AG09319 (cell line): ENCODE results near the gene CDC42.

Experiments used
- DNase-seq: peaks from one replicate; pipeline ENCODE4 v3.0.0-alpha.2; 2010; ENCODE audit warnings: low read depth; ENCODE audit errors: extremely low read depth
- CTCF ChIP-seq: IDR thresholded peaks from 2 replicates; pipeline ENCODE4 v1.5.1; 2011; ENCODE audit warnings: low read depth, mild to moderate bottlenecking, inconsistent platforms, low read length, moderate library complexity

CDC42 gene

GRCh38 chr1:22053861-22054770, 1.6 kb downstream of the CDC42 start:
- TF ChIP-seq CTCF: no peak
- no peak for DNase-seq

DNA sequence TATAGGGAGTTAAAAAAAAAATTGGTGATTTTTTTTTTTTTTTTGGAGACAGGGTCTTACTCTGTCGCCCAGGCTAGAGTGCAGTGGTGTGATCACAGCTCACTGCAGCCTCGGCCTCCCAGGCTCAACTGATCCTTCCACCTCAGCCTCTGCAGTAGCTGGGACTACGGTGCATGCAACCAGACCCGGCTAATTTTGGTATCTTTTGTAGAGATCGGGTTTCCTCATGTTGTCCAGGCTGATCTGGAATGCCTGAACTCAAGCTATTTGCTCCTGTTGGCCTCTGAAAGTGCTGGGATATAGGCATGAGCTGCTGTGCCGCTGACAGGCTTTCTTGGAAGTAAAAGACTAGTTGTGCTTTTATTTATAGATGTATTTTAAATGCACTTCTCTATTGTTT, 3.0 kb downstream of the CDC42 start:
- no peak for TF ChIP-seq CTCF
- DNase-seq: no peak

DNA sequence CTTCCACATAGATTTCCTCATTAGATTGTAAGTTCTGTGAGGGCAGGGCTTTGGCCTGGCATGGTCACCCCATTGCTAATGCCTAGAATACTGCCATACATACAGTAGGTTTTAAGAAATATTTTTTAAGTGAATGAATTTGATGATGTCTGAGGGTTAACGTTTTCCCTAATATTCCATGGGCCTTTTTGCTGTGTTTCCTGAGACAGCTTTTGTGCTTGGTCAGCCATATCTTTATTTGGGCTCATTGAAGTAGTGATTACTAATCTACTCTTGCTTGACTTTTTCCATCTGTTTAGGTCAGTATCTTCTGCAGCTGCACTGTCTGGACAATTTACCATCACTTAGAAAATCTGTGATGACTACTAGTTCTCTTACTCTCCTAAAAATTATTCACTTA, 3.5 kb downstream of the CDC42 start:
- TF ChIP-seq CTCF: no peak
- DNase-seq: no peak

GRCh38 chr1:22056936-22057335, 4.4 kb downstream of the CDC42 start:
- TF ChIP-seq CTCF: no peak
- DNase-seq: no peak

- DNase-seq: no peak
- TF ChIP-seq CTCF: no peak
Observed at GRCh38 chr1:22057861-22058260, 5.4 kb downstream of the CDC42 start.

DNA sequence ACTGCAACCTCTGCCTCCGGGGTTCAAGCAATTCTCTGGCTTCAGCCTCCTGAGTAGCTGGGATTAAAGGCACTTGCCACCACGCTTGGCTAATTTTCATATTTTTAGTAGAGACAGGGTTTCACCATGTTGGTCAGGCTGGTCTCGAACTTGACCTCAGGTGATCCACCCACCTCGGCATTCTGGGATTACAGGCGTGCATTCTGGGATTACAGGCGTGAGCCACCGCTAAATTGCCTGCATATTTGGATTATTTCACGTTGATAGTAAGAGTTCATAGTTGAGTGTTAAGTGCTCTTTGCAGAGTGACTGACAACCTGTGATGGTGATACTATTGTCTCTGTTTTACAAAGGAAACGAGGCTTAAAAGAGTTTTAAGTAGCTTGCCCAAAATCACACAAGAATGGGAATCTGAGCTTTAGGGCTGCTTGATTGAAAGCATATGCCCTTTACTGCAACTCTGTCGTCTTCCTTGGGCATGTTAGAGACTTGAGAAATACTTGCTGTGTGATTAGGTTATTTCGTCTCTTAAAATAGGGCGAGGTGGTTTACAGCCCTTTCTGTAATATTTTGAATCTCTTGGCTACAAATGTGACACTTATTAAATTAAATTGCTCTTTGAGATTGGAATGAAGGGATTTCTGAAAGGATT, 12.4 kb downstream of the CDC42 start:
- DNase-seq: peak; percentile 19

More for the DNA sequence above, 12.4 kb downstream of the CDC42 start:
- TF ChIP-seq CTCF: no peak
